Osteoblast (primary cell): ENCODE data around the gene HABP2. TPM values are rescaled to one million over a fixed set of nuclear protein-coding genes. Genes with fewer than 3 reads are reported as not detected.

Experiments
- DNase-seq: peaks from one replicate; pipeline ENCODE4 v3.0.0; 2011; ENCODE audit warnings: low spot score, mixed read lengths; ENCODE audit not compliant: insufficient read length; ENCODE audit errors: missing footprints
- H2AFZ ChIP-seq: 2 replicates; pipeline ENCODE4 v1.6.0; 2011; ENCODE audit warnings: mild to moderate bottlenecking, low read length
- H3K27ac ChIP-seq: 2 replicates; pipeline ENCODE4 v1.5.1; 2011; ENCODE audit warnings: mild to moderate bottlenecking, low read depth, low read length, moderate library complexity
- H3K27me3 ChIP-seq: 2 replicates; pipeline ENCODE4 v1.6.0; 2012; ENCODE audit warnings: mild to moderate bottlenecking, control low read depth, inconsistent platforms, low read length, moderate library complexity; ENCODE audit not compliant: insufficient read depth
- H3K36me3 ChIP-seq: 2 replicates; pipeline ENCODE4 v1.5.1; 2011; ENCODE audit warnings: mild to moderate bottlenecking, low read length, control low read depth, moderate library complexity; ENCODE audit not compliant: insufficient read depth
- H3K4me1 ChIP-seq: 2 replicates; pipeline ENCODE4 v1.5.1; 2011; ENCODE audit warnings: mild to moderate bottlenecking, low read length, control low read depth, moderate library complexity; ENCODE audit not compliant: insufficient read depth
- H3K4me2 ChIP-seq: 2 replicates; pipeline ENCODE4 v1.6.0; 2011; ENCODE audit warnings: mild to moderate bottlenecking, low read length; ENCODE audit not compliant: insufficient read depth
- H3K4me3 ChIP-seq: fragments of 200-600 bp; sonication (generic); 3 replicates; pipeline ENCODE4 v1.5.1; 2012; ENCODE audit warnings: mild to moderate bottlenecking, low read length, inconsistent platforms; ENCODE audit not compliant: insufficient read depth
- H3K79me2 ChIP-seq: 2 replicates; pipeline ENCODE4 v1.6.0; 2012; ENCODE audit warnings: mild to moderate bottlenecking, low read length, control low read depth, inconsistent platforms; ENCODE audit not compliant: insufficient read depth
- H3K9me3 ChIP-seq: 2 replicates; pipeline ENCODE4 v1.5.1; 2011; ENCODE audit warnings: low read depth, low read length, control low read depth
- H4K20me1 ChIP-seq: 2 replicates; pipeline ENCODE4 v1.6.0; 2012; ENCODE audit warnings: mild to moderate bottlenecking, low read length, control low read depth; ENCODE audit not compliant: insufficient read depth
- total RNA-seq: library from RNA; depleted of rRNA; stranded (reverse); fragments of >200 nt; gene quantifications from 2 replicates; pipeline ENCODE4 v1.2.3, GENCODE V29; 2012
- TF ChIP-seq, protein P1 (sequence below): IDR thresholded peaks from 2 replicates; pipeline ENCODE4 v1.5.1; 2011; ENCODE audit warnings: mild to moderate bottlenecking, low read depth, low read length, moderate library complexity; ENCODE audit errors: extremely low read depth

The HABP2 gene
- total RNA-seq, 1 donor = not detected

DNA sequence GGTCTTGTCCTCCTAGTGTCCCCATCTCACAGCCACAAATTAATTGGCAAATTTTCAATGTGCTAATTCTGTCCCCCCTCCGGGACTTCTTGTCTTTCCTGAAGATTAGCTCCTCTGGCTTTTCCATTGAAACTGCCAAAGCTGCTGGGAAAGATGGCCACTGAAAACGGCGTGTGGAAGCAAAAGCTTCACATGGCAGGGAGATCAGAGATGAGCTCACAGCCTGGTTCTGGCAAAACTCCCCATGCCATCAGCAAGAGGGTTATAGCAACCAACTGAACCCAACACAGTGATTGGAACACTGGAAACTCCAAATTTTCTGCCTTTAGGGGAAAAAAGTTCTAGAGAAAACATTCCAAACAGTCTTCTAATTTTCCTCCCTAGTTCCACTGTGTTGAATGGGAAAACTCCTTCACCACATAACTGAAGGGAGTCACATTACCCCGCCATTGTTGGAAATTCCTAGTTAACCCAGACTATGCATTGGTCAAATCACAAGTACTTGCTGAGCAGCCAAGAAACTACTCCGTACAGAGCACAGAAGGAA lies 74.0 kb downstream of the HABP2 start:
- no peak for DNase-seq
- Histone ChIP-seq H3K27me3 (peaks cover 10% of the 10 kb centered on the region), H3K79me2 (no peaks in the 10 kb centered on the region), H3K4me1 (no peaks in the 10 kb centered on the region), H3K4me3 (no peak overlapping the region), H3K4me2 (no peak overlapping the region), H3K9me3 (no peaks in the 10 kb centered on the region), H2AFZ (no peak overlapping the region), H3K27ac (no peak overlapping the region), H4K20me1 (no peaks in the 10 kb centered on the region), H3K36me3 (no peaks in the 10 kb centered on the region)
- TF ChIP-seq, protein P1, sequence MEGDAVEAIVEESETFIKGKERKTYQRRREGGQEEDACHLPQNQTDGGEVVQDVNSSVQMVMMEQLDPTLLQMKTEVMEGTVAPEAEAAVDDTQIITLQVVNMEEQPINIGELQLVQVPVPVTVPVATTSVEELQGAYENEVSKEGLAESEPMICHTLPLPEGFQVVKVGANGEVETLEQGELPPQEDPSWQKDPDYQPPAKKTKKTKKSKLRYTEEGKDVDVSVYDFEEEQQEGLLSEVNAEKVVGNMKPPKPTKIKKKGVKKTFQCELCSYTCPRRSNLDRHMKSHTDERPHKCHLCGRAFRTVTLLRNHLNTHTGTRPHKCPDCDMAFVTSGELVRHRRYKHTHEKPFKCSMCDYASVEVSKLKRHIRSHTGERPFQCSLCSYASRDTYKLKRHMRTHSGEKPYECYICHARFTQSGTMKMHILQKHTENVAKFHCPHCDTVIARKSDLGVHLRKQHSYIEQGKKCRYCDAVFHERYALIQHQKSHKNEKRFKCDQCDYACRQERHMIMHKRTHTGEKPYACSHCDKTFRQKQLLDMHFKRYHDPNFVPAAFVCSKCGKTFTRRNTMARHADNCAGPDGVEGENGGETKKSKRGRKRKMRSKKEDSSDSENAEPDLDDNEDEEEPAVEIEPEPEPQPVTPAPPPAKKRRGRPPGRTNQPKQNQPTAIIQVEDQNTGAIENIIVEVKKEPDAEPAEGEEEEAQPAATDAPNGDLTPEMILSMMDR = no peak

DNA sequence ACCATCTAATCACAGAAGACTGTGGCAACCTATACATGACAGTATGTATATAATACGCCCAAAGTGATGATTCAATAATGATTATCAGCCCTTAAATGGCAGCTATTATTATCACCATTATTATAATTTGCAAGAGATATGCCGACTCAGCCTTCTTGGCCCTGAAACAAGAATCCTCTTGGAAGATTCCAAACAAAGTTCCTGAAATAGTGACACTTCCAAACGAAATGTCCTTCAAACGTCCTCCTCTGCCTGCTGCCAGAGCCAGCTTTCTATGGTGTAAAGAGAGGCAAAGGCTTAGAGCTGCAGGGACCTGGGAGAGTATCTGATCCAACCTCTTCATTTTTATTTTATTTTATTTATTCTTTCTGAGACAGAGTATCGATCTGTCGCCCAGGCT lies 75.0 kb downstream of the HABP2 start:
- no peaks in the 10 kb centered on the region for H3K4me1 ChIP-seq
- no peaks in the 10 kb centered on the region for H3K36me3 ChIP-seq
- H3K27me3 ChIP-seq = peaks cover 4% of the 10 kb centered on the region
- no peak overlapping the region for H3K4me2 ChIP-seq
- no peak overlapping the region for H2AFZ ChIP-seq
- no peak overlapping the region for H3K4me3 ChIP-seq
- DNase-seq = no peak
- H4K20me1 ChIP-seq = no peaks in the 10 kb centered on the region
- no peaks in the 10 kb centered on the region for H3K79me2 ChIP-seq
- no peaks in the 10 kb centered on the region for H3K9me3 ChIP-seq
- TF ChIP-seq, protein P1 = no peak
- H3K27ac ChIP-seq = no peak overlapping the region

DNA sequence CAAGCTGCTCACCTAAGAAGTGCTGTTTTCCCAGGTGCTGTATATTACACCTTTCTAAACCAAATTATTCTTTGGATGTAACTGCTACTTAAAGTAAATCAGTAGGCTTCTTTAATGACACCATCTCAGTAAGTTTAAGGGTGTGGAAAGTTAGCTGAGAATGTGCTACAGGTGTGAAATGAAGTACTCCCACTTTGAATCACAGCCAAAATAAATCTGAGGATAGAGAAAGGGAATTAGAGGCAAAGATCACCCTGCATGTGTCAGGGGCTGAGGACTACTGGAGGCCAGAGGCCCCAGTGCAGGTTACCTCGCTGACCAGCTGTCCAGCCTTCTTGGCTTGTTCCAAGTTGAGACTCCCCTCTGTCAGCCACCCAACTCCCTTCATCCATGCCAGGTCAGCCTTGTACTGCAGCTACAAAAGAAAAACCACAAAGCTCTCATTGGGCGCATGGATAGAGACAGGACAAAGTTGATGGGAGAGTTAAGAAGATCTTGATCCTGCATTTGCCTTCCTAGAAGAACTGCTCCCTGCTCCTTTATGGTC lies 75.8 kb downstream of the HABP2 start:
- peaks cover 4% of the 10 kb centered on the region for H3K27me3 ChIP-seq
- TF ChIP-seq, protein P1 = no peak

DNA sequence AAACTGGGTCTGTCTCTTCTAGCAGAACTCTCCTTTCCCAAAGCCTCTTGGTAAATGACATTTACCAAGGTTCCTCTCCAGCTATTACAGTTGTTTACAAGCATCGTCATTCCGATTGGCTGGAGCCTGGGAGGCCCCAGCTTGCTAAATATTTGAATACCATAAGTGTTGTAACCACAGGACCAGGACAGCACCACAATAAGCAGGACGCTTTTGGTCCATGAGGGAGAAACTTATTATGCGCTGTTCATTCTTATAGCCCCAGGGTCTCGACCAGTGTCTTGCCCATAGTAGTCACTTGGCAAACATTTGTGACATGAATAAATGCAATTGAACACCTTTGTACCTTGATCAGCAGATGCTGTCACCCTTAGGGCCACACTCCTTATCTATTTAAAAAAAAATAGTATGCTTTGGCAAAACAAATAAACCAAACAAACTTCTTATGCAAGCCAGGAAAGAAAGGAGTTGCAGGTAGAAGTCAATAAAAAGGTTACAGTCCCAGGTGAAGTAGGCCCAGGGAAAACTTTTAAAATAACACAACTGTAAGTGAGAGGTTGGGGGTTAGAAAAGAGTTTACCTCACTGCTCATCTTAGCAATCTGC lies 78.2 kb downstream of the HABP2 start:
- TF ChIP-seq, protein P1 = no peak
- H4K20me1 ChIP-seq = no peaks in the 10 kb centered on the region
- no peak overlapping the region for H2AFZ ChIP-seq
- H3K4me1 ChIP-seq = no peaks in the 10 kb centered on the region
- H3K36me3 ChIP-seq = no peaks in the 10 kb centered on the region
- H3K9me3 ChIP-seq = no peaks in the 10 kb centered on the region
- no peak overlapping the region for H3K27ac ChIP-seq
- H3K27me3 ChIP-seq = peaks cover 4% of the 10 kb centered on the region
- no peak overlapping the region for H3K4me3 ChIP-seq
- no peak overlapping the region for H3K4me2 ChIP-seq
- DNase-seq = no peak
- no peaks in the 10 kb centered on the region for H3K79me2 ChIP-seq

More for the DNA sequence above, 75.8 kb downstream of the HABP2 start:
- no peaks in the 10 kb centered on the region for H3K36me3 ChIP-seq
- H3K4me3 ChIP-seq = no peak overlapping the region
- no peak overlapping the region for H3K27ac ChIP-seq
- no peaks in the 10 kb centered on the region for H3K4me1 ChIP-seq
- no peak overlapping the region for H2AFZ ChIP-seq
- H3K9me3 ChIP-seq = no peaks in the 10 kb centered on the region
- no peak for DNase-seq
- H3K4me2 ChIP-seq = no peak overlapping the region
- no peaks in the 10 kb centered on the region for H3K79me2 ChIP-seq
- no peaks in the 10 kb centered on the region for H4K20me1 ChIP-seq
